Measurements from ENCODE around the gene SDK1.
"Not testable (repeated sequence)": the region's sequence is repeated elsewhere in the genome, so short reads cannot be mapped to it uniquely, and the experiment has no call there.

SDK1 gene

DNA sequence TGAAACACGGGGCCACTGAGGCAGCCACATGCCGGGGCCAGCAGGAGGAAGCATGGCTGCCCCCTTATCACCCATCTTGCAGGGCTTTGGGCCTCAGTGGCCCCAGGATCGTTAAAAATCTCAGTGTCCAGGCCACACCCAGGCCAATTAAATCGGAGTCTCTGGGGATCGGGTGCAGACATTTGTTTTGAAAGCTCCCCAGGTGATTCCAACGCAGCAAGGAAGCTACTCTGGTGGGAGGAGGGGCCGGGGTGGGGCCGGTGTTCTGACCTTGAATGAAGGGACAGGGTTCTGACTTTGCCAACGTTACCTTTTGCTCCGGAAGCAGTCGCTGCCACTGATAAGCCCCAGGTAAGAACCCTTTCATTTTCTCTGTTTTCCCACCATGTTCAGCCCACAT lies 968.7 kb downstream of the SDK1 start:
- DNase-seq (ENCODE audit: low read depth in 2 of 2): no peak

DNA sequence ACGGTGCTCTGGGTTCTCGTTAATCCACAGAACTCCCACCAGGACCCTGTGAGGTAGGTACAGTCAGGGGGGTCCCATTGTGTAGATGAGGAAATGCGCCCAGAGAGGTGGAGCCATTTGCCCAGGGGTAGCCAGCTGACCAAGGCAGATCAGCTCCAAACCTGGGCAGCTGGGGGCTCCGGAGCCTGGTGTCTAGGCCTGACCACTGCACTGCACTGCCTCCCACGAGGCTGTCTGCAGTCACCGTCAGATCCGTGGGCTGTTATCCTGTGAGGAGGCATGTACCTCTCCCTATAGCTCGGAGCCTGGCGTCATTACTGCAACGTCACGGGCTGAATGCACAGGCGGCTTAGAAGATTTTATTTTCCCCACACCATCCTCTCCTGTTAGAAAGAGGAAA lies 969.2 kb downstream of the SDK1 start:
- no peak for DNase-seq (ENCODE audit: low read depth in 2 of 2)

DNA sequence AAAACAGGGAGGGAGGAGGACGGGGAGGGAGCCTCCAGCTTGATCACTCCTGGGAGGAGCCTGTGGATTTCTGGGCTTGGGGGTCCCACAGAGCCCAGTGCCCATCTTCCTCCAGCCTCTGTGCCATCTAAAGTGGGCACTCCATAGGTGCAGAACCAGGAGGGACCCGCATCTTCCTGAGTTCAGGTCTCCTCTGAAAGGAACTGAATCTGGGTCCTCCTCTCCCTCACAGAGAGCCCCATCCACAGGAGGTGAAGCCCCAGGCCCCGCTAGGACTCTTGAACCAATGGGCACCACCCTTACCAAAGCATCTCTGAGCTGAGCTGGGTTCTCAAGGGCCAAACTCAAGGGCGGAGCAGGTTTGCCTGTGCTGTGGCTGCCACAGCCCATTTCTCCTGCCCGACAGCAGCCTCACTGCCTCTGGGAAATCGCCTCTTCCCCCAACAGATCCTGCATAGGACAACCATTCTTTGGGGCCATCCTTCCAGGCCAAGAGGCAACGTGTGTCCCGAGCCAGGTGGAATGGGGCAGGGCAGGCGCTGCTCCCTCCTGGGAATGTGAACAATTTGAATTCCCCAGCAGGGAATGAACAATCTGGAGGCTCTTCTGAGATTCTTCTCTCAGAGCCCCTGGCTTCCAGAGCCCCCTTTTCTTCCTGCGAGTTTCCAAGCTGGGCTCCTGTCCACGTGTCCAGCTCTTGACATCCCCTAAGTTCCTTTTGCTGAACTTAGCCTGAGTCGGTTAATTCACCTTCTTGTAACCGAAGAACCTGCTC lies 970.1 kb downstream of the SDK1 start:
- DNase-seq (ENCODE audit: low read depth in 2 of 2): no peak

DNA sequence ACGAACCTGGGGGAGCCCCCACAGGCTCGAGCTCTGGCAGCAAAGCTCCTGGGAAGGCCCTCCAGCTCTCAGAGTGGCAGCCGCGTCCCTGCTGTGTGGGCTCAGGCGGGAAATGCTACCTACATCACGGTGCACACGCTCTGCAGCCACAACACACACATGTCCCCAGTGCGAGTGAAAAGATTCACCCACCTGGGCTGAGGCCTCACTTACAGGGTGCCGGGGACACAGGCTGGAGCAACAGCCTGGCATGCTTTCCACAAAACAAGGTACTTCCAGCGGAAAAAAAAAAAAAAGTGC lies 970.6 kb downstream of the SDK1 start:
- no peak for DNase-seq (ENCODE audit: low read depth in 2 of 2)

DNA sequence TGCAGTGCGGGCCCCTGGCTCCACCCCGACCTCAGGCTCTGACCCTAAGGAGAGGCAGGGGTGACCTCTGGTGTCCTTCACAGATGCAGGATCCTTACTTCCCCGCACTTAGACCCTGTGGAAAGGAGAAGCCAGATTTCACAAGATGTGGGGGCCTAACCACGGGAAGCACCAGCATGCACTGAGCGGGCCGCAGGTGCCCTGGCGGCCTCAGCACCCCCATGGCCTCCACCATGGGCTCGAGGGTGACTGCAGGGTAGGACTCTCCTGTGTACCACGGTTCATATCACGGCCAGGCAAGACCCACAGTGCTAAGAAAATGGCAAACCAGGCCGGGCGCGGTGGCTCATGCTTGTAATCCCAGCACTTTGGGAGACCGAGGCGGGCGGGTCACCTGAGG lies 971.1 kb downstream of the SDK1 start:
- no peak for DNase-seq (ENCODE audit: low read depth in 2 of 2)

DNA sequence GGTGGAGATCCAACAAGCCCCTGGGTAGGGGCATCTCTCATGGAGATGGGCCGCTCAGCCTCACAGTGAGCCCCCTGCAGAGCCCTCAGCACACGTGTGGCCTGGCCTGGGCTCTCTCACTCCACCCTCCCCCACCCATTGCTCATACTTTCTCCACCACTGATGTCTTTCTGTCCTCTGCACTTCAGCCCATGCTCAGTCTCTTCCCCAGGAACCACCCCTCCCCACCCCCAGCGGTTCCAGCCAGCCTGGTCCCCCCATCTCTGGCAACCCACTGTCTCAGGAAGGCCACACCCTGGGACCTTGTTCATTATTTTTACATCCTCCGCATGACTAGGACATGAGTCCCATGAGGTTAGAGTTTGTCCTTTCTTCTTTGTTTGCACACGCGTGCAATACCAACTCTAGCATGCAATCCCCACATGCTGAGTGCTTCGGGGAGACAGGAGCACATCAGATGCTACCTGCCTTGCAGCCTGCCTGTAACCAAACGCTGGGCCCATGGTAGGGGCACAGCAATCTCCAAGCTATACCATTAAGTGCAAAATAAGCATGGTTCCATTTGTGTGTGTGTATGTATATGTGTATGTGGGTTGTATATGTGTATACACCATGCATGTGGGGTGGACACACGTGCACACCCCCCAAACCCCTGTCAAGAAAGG lies 972.6 kb downstream of the SDK1 start:
- no peak for DNase-seq (ENCODE audit: low read depth in 2 of 2)

DNA sequence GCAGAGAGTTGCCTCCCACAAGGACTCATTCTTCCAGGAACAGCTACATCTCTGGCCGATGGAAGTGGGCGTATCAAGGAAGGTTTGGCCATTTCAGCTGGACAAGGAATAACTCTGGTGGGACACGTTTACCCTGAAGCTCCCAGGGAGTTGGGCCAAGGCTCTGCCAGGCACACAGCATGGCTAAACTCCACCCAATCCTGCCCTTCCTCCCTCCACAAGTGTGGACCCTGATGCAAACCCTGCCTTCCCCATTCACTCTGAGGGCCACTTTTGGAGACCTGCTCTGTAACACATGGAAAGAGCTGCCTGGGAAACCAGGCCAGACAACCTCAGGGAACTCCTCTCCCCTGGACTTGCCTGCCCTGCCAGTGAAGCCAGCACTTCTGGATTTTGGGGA lies 973.2 kb downstream of the SDK1 start:
- DNase-seq (ENCODE audit: low read depth in 2 of 2): no peak

DNA sequence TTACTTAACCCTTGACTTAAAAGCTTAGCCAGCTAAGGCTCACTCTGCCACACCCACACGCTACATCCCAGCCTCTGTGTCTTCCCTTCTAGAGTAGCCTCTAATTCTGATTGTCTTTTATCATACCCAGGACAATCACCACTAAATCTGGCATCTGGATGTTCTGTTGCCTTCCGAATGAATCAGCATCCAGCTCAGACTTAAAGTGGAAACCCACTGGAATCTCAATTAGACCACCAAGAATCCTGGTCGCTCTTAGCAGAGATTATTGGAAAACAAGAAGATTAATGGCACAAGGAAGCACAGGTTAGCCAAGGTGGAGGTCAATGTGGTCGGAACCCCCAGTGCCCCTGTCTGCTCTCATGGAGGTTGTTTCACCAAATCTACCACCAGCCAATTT lies 976.9 kb downstream of the SDK1 start:
- DNase-seq (ENCODE audit: low read depth in 2 of 2): no peak

DNA sequence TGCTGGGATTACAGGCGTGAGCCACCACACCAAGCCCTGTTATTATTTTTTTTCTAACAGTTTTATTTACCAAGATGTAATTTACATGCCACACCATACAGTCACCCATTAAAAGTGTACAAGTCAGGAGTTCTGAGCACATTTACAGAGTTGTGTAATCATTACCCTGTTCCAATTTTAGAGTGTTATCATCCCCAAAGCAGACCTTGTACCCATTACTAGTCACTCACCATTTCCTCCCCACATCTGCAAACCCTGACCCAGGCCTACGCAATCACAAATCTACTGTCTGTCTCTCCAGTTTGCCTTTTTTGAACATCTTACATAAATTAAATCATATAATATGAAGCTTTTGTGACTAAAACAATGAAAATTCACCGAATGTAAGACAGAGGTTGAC lies 978.2 kb downstream of the SDK1 start:
- no peak for DNase-seq (ENCODE audit: low read depth in 2 of 2)

DNA sequence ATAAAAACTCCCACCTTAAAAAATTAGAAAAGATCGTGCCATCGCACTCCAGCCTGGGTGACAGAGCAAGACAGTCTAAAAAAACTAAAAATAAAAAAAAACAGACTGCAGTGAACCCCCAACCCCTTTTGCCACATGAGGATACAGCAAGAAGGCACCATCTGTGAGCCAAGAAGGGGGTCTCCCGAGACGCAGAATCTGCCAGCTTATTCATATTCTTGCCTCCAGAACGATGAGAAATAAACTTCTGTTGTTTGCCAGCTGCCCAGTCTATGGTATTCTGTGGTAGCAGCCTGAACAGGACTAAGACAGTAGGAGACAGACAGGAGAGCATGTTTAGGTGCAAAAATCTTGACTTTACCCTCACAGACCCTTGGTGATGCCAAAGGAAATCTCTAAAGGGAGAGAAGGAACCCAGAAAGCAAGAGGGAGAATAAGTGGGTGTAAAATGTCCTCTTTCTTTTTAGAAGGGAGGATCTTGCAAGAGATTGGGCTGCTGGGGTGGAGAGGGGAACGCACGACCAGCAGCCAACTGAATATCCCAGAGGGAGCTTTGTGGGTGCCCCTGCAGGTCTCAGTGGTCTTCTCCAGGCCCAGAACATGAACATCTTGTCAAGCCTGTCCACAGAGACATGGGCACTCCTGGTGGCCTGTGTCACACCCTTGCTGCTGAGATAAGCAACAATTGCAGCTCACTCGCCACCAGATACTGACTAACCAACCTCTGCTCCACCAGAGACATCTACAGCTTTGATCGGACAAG lies 980.4 kb downstream of the SDK1 start:
- no peak for DNase-seq (ENCODE audit: low read depth in 2 of 2)

DNA sequence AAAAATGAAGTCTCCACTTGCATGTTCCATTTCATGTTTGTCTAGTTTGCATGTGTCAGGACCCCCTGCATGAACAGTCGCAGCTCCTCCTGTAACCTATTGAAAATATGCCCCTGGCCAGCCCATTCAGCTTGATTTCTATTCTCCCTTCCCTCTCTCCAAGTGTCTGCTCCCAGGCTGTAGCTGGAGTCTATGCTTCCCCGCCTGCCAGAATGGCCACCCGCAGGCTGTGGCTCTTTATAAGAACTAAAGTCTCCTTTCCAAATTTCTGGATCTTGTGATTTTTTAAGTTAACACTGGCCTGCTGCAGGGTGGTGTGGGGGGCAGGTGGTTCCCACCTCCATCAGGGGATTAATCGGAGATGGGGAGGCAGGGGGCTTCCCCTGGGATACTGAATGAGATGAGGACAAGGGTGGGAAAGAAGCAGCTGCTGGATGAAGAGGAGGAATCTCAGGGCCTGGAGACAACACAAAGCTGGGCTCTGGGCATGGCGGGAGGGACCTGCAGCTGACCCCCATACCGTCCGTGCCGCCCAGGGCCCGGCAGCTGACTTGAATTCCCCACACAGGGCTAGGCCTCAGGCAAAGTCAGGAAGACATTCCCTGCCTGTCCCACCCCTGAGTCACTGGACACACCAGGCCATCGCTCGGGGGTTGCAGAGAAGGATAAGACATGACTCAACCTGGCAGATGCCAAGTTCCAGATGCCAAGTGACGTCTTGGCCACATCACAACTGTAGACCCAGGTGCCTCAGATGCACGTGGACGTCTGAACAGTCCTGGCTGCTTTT lies 981.6 kb downstream of the SDK1 start:
- no peak for DNase-seq (ENCODE audit: low read depth in 2 of 2)

DNA sequence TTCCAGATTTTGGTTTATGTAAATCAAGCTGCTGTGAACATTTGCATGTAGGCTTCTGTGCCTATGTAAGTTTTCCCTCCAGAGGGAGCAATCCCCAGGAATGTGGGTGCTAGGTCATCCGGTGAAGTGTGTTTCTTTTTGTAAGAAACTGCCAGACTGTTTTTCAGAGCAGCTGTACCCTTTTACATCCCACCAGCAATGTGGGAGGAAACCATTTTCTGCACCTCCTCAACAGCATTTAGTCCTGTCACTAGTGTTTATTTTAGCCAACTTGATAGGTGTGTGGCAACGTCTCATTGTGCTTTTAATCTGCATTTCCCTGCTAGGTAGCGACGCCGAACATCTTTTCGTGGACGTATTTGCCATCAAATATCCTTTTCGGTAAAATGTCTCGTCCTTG lies 985.3 kb downstream of the SDK1 start:
- DNase-seq (ENCODE audit: low read depth in 2 of 2): no peak

DNA sequence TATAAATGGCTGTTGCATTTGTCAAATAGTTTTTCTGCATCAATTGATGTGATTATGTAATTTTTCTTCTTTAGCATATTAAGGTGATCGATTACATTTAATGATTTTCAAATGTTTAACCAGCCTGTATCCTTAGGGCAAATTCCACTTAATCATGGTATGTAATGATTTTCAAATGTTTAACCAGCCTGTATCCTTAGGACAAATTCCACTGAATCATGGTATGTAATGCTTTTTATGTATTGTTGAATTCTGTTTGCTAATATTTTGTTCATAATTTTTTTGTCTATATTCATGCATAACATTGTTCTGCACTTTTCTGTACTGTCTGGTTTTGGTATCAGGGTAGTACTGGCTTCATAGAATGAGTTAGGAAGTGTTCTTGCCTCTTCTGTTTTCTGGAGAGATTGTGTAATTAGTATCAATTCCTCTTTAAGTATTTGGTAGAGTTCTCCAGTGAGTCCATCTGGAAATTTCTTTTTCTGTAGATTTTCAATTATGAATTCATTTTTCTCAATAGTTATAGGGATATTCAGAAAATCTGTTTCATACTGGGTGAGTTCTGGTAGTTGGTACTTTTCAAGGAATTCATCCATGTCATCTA lies 987.8 kb downstream of the SDK1 start:
- DNase-seq (ENCODE audit: low read depth in 2 of 2): no peak

DNA sequence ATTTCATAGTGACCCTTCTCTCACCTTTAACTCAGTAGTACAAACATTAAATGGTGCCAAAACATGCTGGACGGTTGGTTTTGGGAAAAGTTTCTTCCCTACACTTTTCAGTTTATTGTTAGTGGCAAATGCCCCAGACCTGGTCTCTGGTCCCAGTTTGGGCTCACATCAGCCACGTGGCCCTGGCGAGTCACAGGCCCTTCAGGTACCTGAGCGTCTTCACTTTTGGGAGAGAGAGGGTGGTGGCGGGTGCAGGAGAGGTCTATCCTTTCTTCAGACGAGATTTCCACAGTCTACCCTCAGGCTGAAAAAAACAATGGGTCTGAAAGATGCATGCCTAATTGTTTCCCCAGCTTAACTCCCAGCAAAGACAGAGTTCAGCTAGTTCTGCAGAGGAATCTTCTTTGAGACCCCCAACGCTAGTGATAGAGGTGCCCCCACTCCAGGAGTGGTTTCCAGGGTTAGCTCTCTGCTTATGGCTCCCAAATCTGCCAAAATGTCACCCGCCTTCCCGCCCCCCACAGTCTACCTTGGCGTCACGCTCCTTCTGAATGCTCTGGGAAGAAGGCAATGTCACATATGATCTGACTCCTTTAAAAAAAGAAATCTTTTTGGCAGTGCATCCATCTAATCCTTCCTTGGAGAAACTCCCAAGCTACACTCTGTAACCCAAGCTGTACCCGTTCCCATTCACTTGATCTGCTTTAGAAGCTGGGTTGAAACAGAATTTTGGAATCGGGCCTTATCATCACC lies 996.3 kb downstream of the SDK1 start:
- DNase-seq (ENCODE audit: low read depth in 2 of 2): no peak

DNA sequence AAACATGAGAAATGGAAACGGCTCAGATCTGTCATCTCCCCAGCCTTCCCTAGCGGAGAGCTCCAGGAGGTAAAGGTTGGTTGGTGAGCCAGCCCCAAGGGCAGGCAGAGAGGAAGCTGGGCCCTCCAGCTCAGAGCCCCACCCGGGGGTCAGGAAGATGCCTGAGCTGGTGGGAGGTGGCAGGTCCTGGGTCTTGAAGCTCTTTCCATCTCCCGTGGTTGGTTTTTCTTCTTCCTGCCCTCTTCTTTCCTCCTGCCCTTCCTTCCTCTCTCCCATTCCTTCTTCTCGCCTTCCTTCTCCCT lies 996.8 kb downstream of the SDK1 start:
- DNase-seq (ENCODE audit: low read depth in 2 of 2): no peak

DNA sequence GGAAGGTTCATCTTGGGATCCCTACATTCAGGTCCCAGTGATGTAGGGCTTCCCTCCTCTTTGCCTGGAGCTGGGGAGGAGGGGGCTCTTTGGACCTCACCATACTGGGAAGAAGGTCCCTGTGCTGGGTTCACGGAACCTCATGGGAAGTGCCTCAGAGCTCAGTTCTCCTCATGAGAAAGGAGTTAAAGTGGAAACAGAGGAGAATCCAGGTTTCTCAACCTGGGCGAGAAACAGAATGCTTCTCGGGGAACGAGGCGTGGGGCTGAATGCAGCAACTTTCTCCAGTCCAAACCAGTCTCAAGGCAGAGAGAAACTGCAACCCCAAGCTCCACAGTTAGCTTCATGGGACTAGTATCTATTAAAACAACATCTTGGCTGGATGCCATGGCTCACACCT lies 998.4 kb downstream of the SDK1 start:
- DNase-seq (ENCODE audit: low read depth in 2 of 2): no peak

DNA sequence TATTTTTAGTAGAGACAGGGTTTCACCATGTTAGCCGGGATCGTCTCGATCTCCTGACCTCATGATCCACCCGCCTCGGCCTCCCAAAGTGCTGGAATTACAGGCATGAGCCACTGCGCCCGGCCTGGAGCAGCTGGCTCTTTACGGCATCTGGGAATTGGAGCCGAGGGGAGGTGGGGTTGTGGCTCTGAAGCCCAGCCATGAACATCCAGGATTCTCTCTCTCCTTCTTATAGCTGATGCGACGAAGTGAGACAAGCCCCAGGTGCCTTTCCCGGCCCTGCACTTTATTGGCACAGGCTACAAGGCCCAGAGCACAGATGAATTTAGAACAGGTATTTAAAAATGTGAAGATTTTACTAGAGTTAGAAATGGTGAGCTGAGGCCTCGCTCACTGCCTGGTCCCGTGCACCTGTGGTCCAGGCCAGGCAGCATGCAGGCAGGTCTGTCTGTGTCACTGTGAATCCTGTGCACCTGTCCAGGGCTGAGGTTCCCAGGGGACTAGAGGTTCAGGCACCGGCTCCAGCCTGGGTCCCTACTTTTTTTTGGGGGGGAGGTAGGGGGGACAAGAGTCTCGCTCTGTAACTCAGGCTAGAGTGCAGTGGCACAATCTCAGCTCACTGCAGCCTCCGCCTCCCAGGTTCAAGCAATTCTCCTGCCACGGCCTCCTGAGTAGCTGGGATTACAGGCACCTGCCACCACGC lies 1001.3 kb downstream of the SDK1 start:
- DNase-seq (ENCODE audit: low read depth in 2 of 2): no peak

DNA sequence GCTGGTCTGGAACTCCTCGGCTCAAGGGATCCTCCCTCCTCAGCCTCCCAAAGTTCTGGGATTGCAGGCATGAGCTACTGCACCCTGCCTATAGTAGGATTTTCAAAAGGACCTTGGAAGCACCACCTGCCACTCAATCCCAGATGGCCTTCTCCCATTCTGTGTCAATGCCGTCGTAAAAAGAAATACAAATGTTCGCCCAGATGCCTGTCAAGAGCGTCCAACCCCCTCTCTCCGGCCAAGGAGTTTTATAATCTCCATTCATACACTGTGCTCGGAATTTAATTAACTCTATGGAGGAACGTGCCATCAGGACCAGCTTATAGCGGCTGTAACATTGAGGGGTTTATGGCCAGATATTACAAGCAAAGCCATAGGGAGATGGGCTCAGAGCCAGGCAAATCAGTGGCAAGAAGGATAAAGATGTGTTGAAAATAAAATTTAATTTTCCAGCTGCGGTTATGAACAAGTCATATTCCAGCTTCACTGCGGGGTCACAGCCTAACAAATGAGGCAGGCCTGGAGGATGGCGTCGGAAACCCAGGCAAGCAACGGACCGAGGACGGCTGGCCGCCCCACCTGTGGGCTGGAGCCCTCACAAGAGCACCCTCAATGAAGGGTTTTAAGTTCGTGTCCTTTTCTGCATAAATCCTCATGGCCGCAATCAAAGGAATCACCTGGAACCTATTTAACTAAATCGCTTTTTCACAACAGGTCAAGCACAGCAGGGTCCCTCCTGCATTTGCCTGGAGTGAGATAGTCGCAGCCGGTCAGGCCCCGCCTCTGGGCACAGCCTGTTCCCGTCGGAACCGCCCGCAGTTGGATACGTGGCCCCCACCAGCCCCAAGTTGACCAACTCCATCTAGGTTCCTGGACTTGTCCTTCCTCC lies 1006.5 kb downstream of the SDK1 start:
- DNase-seq (ENCODE audit: low read depth in 2 of 2): no peak

DNA sequence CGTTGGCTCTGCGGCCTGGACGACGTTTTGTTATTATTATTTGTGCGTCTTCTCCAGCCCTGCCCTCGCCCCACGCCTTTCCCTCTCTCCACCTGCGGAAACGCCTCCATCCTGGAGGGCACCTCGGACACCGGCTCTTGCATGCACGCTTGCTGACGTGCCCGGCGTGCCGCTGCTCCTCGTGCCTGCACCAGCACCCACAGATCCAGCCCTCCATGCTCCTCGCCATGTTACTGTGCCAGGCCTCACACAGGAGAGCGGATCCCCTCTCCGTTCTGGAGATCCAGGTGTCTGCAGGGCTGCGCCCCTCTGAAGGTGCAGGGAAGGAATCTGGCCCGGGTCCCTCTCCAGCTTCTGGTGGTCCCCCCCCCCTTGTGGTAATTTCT lies 1007.1 kb downstream of the SDK1 start:
- DNase-seq (ENCODE audit: low read depth in 2 of 2): no peak

DNA sequence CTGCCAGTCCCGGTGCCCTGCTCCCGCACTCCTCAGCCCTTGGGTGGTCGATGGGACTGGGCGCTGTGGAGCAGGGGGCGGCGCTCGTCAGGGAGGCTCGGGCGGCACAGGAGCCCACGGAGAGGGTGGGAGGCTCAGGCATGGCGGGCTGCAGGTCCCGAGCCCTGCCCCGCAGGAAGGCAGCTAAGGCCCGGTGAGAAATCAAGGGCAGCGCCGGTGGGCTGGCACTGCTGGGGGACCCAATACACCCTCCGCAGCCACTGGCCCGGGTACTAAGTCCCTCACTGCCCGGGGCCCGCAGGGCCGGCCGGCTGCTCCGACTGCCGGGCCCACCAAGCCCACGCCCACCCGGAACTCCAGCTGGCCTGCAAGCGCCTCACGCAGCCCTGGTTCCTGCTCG lies 1012.9 kb downstream of the SDK1 start:
- not testable (repeated sequence) for DNase-seq (ENCODE audit: low read depth in 2 of 2)
